ENCODE results near the gene KIAA1755.
A peak's percentile ranks its signal among the peaks of the same experiment; 100 is the strongest.

The KIAA1755 gene

GRCh38 chr20:38222923-38223742 lies 37.4 kb downstream of the KIAA1755 start:
- Histone ChIP-seq H4K20me1 (ENCODE audit: control insufficient read depth, insufficient read depth, low read depth, low read length) (0 out of 2 replicates have a peak, but pooled peaks cover 2% of the 10 kb centered on the region), H3K27ac (ENCODE audit: low read depth, low read length) (no peak overlapping the region), H3K79me2 (ENCODE audit: control insufficient read depth, low read length) (no peaks in the 10 kb centered on the region), H3F3A (ENCODE audit: control insufficient read depth, insufficient read depth) (no peaks in the 10 kb centered on the region), H3K4me2 (ENCODE audit: low read length) (no peak overlapping the region), H3K9me3 (ENCODE audit: control insufficient read depth, insufficient read depth, low read length) (no peaks in the 10 kb centered on the region), H3K4me3 (ENCODE audit: low read length) (no peak overlapping the region), H3K9me2 (replicated peaks; ENCODE audit: control insufficient read depth, low read length) (no peaks in the 10 kb centered on the region), H3K27me3 (ENCODE audit: control insufficient read depth, low read length) (no peaks in the 10 kb centered on the region), H3K36me3 (ENCODE audit: control insufficient read depth, low read length) (no peaks in the 10 kb centered on the region), H3K4me1 (ENCODE audit: control insufficient read depth, low read length) (no peaks in the 10 kb centered on the region)
- TF ChIP-seq CTCF (IDR thresholded peaks at IDR 0.05; ENCODE audit: low read depth, low read length, poor library complexity, severe bottlenecking) = peak; percentile 49
- no peak for TF ChIP-seq EZH2phosphoT487 (IDR thresholded peaks at IDR 0.05; ENCODE audit: borderline replicate concordance, low read length)

GRCh38 chr20:38222231-38222922 lies 38.2 kb downstream of the KIAA1755 start:
- Histone ChIP-seq H3F3A (ENCODE audit: control insufficient read depth, insufficient read depth) (no peaks in the 10 kb centered on the region), H3K4me2 (ENCODE audit: low read length) (no peak overlapping the region), H3K27me3 (ENCODE audit: control insufficient read depth, low read length) (no peaks in the 10 kb centered on the region), H4K20me1 (ENCODE audit: control insufficient read depth, insufficient read depth, low read depth, low read length) (0 out of 2 replicates have a peak, but pooled peaks cover 2% of the 10 kb centered on the region), H3K36me3 (ENCODE audit: control insufficient read depth, low read length) (no peaks in the 10 kb centered on the region), H3K27ac (ENCODE audit: low read depth, low read length) (no peak overlapping the region), H3K9me2 (replicated peaks; ENCODE audit: control insufficient read depth, low read length) (no peaks in the 10 kb centered on the region), H3K4me1 (ENCODE audit: control insufficient read depth, low read length) (no peaks in the 10 kb centered on the region), H3K79me2 (ENCODE audit: control insufficient read depth, low read length) (no peaks in the 10 kb centered on the region), H3K4me3 (ENCODE audit: low read length) (no peak overlapping the region), H3K9me3 (ENCODE audit: control insufficient read depth, insufficient read depth, low read length) (no peaks in the 10 kb centered on the region)
- no peak for TF ChIP-seq EZH2phosphoT487 (IDR thresholded peaks at IDR 0.05; ENCODE audit: borderline replicate concordance, low read length)
- peak; percentile 89 for TF ChIP-seq CTCF (IDR thresholded peaks at IDR 0.05; ENCODE audit: low read depth, low read length, poor library complexity, severe bottlenecking)

- Histone ChIP-seq H3K36me3 (ENCODE audit: control insufficient read depth, low read length) (no peaks in the 10 kb centered on the region), H3K4me3 (ENCODE audit: low read length) (no peak overlapping the region), H3K79me2 (ENCODE audit: control insufficient read depth, low read length) (no peaks in the 10 kb centered on the region), H4K20me1 (ENCODE audit: control insufficient read depth, insufficient read depth, low read depth, low read length) (0 out of 2 replicates have a peak, but pooled peaks cover 2% of the 10 kb centered on the region), H3K9me2 (replicated peaks; ENCODE audit: control insufficient read depth, low read length) (no peaks in the 10 kb centered on the region), H3F3A (ENCODE audit: control insufficient read depth, insufficient read depth) (no peaks in the 10 kb centered on the region), H3K27ac (ENCODE audit: low read depth, low read length) (no peak overlapping the region), H3K4me2 (ENCODE audit: low read length) (no peak overlapping the region), H3K27me3 (ENCODE audit: control insufficient read depth, low read length) (no peaks in the 10 kb centered on the region), H3K9me3 (ENCODE audit: control insufficient read depth, insufficient read depth, low read length) (no peaks in the 10 kb centered on the region), H3K4me1 (ENCODE audit: control insufficient read depth, low read length) (no peaks in the 10 kb centered on the region)
- TF ChIP-seq CTCF (IDR thresholded peaks at IDR 0.05; ENCODE audit: low read depth, low read length, poor library complexity, severe bottlenecking) (peak; percentile 97), EZH2phosphoT487 (IDR thresholded peaks at IDR 0.05; ENCODE audit: borderline replicate concordance, low read length) (no peak)
Observed at GRCh38 chr20:38221119-38221589, 39.4 kb downstream of the KIAA1755 start.

Data from DOHH2 (cell line).